Measurements from ENCODE around the gene ITPR3.

Gene ITPR3

GRCh38 chr6:33719326-33719987 lies 98.3 kb downstream of the ITPR3 start:
- no peak for DNase-seq (ENCODE audit: low spot score)

GRCh38 chr6:33720998-33721397 lies 99.9 kb downstream of the ITPR3 start:
- DNase-seq (ENCODE audit: low spot score): no peak

DNA sequence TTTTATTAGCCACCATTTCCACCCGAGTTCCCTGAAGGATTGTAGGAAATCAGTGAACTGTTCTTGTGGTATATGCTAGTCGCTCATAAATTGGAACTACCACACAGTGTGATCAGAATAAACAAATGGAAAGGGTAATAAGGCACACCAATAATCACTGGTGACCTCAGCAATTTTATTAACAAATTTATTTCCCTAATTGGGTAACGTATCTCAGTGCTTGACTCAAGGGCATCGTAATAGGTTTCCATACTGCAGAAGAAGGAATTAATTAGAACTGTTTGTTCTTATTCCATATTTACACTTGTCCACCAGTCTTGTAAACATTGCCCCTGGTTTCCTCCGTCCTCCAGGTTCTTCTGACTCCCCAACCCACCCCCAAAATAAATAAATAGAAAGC lies 100.4 kb downstream of the ITPR3 start:
- DNase-seq (ENCODE audit: low spot score): no peak

DNA sequence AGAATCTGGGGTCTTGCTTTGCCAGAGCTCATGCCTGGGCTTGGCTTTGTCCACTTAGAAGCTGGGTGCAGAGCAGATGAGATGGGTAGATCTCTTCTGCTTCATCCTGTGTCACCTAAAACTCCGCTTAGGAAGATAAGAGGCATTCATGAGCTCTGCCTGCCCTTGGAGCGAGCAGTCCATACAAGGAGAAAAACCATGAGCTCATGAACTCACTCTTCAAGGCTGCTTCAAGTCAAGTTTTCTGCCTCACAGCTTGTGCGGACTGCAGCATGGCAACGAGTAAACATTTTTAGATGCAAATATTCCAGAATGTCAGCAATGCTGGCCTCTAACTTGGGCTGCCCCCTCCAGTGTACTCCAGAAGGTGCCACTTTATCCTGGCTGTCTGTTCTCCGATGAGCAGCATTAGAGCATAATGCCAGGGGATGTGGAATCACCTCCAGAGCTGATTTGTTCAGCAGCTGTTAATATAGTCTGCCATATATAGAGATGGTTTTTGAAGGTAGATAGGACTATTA lies 101.0 kb downstream of the ITPR3 start:
- DNase-seq (ENCODE audit: low spot score): no peak

- no peak for DNase-seq (ENCODE audit: low spot score)
Observed at GRCh38 chr6:33723371-33724085, 102.4 kb downstream of the ITPR3 start.

DNA sequence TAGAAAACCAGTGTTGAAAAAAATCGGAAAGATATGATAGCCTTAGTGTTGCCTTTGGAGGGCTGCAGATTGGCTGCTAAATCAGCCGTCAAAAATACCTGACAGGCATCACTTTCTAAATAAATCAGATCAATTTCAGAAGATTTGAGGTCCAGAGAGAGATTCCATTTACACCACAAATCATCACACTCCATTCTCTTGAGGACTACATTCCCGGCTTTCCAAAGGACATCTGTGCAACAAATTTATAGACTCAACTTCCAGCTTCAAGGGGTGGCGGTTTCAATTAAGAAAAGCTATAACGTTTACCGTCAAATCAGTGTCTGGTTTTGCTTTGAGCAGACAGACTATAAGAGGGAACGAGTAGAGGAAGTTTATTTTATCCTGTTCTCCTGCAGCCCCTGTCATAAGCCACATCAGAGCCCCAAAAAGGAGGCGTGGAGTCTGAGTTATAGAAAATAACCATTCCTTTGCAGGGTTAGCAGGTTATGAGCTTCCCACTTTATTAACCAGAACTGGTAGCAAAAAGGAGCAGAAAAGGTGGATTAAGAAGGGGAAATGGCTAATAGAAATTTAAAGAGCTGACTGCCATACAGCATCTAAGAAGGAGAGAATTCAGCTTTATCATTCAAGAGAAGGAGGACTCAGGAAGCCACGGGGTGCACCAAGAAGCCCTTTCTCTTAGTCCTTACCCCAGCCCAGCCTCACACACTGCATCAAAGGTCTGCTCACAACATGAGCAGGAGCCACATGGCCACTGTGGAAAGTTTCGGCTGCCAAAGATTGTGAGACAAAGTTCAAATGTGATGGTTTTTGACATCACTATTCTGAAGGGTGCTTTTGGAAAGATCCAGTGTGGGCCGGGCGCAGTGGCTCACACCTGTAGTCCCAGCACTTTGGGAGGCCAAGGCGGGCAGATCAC lies 103.2 kb downstream of the ITPR3 start:
- no peak for DNase-seq (ENCODE audit: low spot score)

GRCh38 chr6:33725222-33725621 lies 104.1 kb downstream of the ITPR3 start:
- no peak for DNase-seq (ENCODE audit: low spot score)

DNA sequence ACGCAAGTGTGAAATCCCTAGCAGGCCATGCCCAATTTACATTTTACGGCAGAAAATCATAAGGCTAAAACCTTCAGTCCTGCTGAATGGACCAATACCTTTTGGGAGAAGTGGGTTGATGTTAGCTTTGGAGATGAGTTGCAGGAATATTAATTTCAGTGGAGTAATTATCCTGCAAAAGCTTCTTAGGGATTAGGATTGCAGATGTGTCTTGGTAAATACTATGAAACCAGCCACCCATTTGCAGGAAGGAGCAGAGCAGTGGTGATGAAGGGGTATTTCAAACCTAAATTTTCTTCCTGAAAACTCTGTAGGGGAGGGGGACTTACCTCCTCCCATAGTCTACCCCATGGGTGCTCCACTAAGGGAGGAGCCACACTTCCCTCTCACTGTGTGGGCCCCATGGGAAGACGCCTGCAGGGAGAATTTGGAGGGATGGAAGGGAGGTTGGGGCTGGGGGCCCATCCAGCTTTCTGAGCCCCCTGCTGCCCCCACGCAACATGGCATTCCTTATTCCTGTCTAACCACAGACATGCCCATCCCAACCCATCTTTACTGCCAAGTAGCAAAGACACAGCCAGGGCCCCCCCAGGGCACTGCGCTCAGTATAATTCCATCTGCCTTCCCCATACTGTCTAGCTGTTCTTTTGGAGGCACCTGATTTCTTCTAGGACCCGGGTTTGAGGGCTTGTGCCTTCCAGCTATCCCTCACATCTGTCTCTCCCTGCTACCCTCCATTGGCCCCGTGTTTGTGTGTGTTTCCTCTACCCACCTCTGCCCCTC lies 105.0 kb downstream of the ITPR3 start:
- no peak for DNase-seq (ENCODE audit: low spot score)

DNA sequence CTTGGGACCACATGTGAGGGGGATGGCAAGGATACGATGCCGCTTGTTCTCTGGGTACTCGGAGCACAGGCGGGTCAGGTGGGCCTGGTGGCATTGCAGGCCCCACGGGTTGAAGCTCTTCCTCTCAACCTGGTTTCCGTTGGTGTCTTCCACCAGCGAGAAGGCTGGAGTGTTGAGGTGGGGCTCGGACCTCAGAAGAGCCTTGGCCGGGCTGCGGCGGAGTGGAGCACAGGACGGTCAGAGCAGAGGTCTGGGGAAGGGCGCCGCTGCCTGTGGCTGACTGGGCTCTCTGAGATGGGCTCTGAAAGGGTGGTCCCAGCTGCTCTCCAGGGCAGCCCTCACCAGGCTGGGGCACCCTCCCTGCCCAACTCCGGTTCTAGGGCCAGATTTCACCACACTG lies 105.6 kb downstream of the ITPR3 start:
- no peak for DNase-seq (ENCODE audit: low spot score)

- no peak for DNase-seq (ENCODE audit: low spot score)
Observed at GRCh38 chr6:33727126-33727525, 106.0 kb downstream of the ITPR3 start.

GRCh38 chr6:33727932-33728331 lies 106.8 kb downstream of the ITPR3 start:
- no peak for DNase-seq (ENCODE audit: low spot score)

DNA sequence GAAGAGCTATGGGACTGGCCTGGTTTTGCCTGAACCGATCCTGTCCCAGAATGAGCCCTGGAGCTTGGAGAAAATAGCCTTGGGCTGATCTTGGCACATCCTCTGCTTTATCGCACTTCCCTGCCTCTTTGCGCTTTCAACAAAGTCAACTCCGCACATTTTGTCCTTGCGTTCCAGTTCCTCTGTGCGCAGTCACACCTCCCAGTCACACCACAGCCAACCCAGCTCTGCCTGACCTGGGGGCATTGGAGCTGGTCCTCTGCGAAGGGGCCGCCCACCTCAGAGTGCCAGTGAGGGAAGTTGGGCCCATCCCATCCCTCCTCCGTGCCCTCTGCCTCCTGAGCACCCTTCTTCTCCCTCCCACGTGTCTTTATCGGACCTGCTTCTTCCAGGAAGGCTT lies 107.3 kb downstream of the ITPR3 start:
- DNase-seq (ENCODE audit: low spot score): no peak

DNA sequence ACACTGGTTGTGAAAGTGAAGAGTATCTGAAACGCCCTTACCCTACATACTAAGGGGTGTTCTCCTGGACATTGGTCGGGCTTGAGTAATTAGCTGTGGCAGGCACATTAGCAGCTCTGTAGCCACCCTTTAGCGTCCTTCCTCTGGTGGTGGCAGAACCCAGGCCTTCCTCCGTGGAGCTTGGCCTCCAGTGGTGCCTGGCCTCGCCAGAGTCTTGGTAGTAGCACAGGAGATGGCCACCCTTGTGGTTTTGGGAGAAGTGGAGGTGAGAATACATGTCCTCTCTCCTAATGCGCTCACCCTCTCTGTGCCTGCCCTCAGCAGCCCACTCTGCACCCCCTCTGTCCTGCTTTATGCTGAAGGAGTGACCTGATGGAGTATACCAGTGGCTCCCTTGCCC lies 107.9 kb downstream of the ITPR3 start:
- DNase-seq (ENCODE audit: low spot score): no peak

DNA sequence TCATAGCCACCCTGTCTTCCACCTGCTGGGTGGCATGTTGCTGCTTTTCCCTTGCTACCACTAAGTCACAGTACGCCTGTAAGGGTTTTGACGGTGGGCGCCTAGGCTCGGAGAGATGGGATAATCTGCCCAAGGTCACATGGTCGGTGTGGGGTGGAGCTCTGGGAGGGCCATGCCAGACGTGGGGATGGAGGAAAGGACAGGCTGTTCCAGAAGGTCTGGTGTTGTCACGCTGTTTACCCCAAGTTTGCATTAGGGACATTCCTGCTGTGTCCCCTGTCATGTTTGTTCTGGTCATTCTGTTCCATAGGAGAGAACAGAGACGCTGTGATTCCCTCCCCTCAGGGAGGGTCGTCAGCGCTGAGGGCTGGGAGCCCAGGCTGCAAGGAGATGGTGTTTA lies 109.5 kb downstream of the ITPR3 start:
- no peak for DNase-seq (ENCODE audit: low spot score)

GRCh38 chr6:33731035-33731434 lies 109.9 kb downstream of the ITPR3 start:
- DNase-seq (ENCODE audit: low spot score): no peak

DNA sequence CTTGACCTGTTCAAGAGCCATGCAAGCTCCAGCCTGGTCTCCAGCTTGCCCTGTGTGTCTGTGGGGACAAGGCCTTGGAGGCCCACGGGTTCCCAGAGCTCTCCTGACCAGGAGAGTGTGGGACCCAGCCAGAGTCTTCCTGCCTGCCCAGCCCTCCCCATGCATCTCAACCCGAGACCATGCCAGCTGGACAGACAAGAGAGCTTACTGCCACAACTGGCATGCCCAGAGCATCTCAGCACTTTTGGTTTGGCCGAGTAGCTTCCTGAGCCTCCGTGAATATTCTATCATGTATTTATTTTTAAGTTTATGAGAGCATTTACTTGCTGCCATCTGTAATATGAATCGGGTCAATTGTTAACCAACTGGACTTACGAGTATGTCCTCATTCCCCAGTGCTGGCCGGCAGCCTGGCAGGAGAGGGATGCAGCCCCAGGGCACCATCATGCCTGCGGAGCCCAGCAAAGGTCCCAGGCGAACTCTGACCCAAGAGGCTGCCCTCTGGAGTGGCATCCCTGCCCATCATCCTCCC lies 110.7 kb downstream of the ITPR3 start:
- DNase-seq (ENCODE audit: low spot score): no peak

DNA sequence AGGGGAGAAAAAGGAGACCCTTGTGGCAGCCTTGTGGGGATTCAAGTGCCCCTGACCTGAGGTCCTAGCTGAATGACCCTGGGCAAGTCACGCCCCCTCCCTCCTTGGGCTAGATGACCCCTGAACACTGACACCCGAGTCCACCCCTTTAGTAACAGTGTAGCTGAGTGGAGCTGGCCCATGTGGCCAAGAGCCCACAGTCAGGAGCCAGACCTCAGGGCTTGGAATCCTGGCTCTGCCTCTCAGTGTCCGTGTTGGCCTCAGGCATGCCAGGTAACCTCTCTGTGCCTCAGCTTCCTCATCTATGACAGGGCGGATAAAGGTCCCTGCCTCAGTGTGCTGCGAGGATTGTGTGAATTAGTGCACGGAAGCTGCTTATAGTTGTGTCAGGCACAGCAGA lies 111.3 kb downstream of the ITPR3 start:
- no peak for DNase-seq (ENCODE audit: low spot score)

DNA sequence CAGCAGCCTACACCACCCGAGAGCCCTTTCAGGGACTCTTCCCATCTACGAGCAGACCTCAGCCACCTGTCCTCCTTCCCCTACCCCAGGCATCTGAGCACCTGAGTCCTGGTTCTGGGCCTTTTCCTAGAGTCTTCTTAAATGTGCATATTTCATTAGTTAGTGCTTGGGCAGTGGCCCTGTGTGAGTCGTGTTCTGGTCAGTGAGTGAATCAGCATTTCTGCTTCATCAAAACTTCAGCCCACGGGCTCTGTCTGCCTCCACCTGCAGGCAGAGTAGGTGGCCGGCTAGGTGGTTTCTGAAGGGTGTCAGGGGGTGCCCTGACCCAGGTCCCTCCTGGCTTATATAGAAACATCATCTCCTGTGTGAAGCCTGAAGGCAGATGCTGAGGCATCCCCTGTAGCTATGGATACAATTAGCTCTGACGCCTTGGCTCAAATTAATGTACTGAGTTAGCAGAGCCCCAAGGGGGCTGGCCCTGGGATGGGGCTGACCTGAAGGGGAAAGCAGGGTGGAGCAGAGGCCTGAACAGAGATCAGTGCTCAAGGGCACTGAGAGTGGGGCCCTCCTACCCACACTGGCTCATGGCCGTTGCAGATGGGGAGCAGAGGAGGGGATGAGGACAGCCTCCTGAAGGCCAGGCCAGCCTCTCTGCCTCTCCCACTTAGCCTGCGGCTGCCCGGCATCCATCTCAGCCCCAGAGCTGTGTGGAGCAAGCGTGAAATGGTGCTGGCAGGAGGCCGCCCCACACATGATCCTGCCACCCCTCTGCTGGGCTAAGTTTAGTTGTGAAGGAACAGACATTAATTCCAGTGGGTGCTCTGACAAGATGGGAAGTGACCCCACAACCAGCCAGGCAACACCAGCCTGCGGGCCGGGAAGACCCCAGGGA lies 111.9 kb downstream of the ITPR3 start:
- DNase-seq (ENCODE audit: low spot score): no peak

DNA sequence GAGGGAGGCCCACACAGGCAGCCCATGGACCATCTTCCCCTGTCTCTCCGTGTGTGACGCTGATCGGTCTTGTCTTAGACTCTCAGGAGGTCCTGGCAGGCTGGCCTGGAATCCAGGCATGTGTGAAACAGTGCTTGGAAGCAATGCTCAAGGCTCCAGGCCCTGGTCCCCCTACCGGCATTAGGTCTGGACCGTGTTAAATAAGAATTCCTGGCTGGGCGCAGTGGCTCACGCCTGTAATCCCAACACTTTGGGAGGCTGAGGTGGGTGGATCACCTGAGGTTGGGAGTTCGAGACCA lies 112.5 kb downstream of the ITPR3 start:
- no peak for DNase-seq (ENCODE audit: low spot score)

- no peak for DNase-seq (ENCODE audit: low spot score)
Observed at GRCh38 chr6:33735216-33735615, 114.1 kb downstream of the ITPR3 start.
